Karpas-422 (cell line): ENCODE measurements around the gene TGM2. TPM values are rescaled to one million over a fixed set of nuclear protein-coding genes. Genes with fewer than 3 reads are reported as not detected.

Source experiments
- DNase-seq: peaks from one replicate; pipeline ENCODE4 v3.0.0-alpha.2; 2015
- H2AFZ ChIP-seq: fragments of 200-600 bp; sonication (generic); 2 replicates; pipeline ENCODE4 v1.6.1; 2014; ENCODE audit warnings: antibody characterized with exemption, low read length, mixed read lengths
- H3K27ac ChIP-seq: fragments of 200-600 bp; sonication (generic); 2 replicates; pipeline ENCODE4 v1.5.1; 2014; ENCODE audit warnings: mild to moderate bottlenecking, low read length, moderate library complexity
- H3K27me3 ChIP-seq: fragments of 200-600 bp; sonication (generic); 2 replicates; pipeline ENCODE4 v1.6.1; 2014; ENCODE audit warnings: low read length, mixed read lengths
- H3K36me3 ChIP-seq: fragments of 200-600 bp; sonication (generic); 2 replicates; pipeline ENCODE4 v1.6.1; 2014; ENCODE audit warnings: low read length, mixed read lengths; ENCODE audit not compliant: insufficient read depth
- H3K4me1 ChIP-seq: fragments of 200-600 bp; sonication (generic); 2 replicates; pipeline ENCODE4 v1.6.1; 2014; ENCODE audit warnings: mild to moderate bottlenecking, low read length, mixed read lengths
- H3K4me2 ChIP-seq: fragments of 200-600 bp; sonication (generic); 2 replicates; pipeline ENCODE4 v1.6.1; 2014; ENCODE audit warnings: low read length, low read depth, mild to moderate bottlenecking; ENCODE audit not compliant: poor library complexity, severe bottlenecking
- H3K4me3 ChIP-seq: fragments of 200-600 bp; sonication (generic); 2 replicates; pipeline ENCODE4 v1.5.1; 2014; ENCODE audit warnings: mild to moderate bottlenecking, antibody characterized with exemption, low read length, mixed read lengths
- H3K79me2 ChIP-seq: fragments of 200-600 bp; sonication (generic); 2 replicates; pipeline ENCODE4 v1.6.1; 2014; ENCODE audit warnings: mild to moderate bottlenecking, low read length, mixed read lengths
- H3K9ac ChIP-seq: fragments of 200-600 bp; sonication (generic); 2 replicates; pipeline ENCODE4 v1.6.0; 2014; ENCODE audit warnings: low read length
- H3K9me2 ChIP-seq: fragments of 200-600 bp; sonication (generic), shearing (Covaris generic); replicated peaks from 2 replicates; pipeline ENCODE4 v1.6.0; 2014; ENCODE audit warnings: mild to moderate bottlenecking, low read length, moderate library complexity; ENCODE audit not compliant: insufficient read depth
- H3K9me3 ChIP-seq: fragments of 300-700, 200-600 bp; sonication (generic); 2 replicates; pipeline ENCODE4 v1.6.1; 2014; ENCODE audit warnings: low read length, mixed read lengths
- H4K20me1 ChIP-seq: fragments of 200-600 bp; sonication (generic); 2 replicates; pipeline ENCODE4 v1.6.1; 2014; ENCODE audit warnings: mild to moderate bottlenecking, antibody characterized with exemption, low read length, low read depth; ENCODE audit not compliant: insufficient read depth
- total RNA-seq: library from RNA; depleted of rRNA; stranded (reverse); fragments of >200 nt; shearing (Covaris generic); gene quantifications from 2 replicates; pipeline ENCODE4 v1.2.3, GENCODE V29; 2014; ENCODE audit warnings: low replicate concordance

TGM2 gene
- total RNA-seq, 1 experiment from 2014 or later = 0.15 TPM

GRCh38 chr20:38178065-38178491 is 13.0 kb upstream of the TGM2 start:
- H3K4me3 ChIP-seq = no peak overlapping the region
- H3K36me3 ChIP-seq = no peaks in the 10 kb centered on the region

GRCh38 chr20:38177201-38177600 is 12.1 kb upstream of the TGM2 start:
- no peaks in the 10 kb centered on the region for H3K9me2 ChIP-seq
- H3K27ac ChIP-seq = no peak overlapping the region
- no peaks in the 10 kb centered on the region for H3K27me3 ChIP-seq
- no peaks in the 10 kb centered on the region for H3K36me3 ChIP-seq
- no peak overlapping the region for H3K4me3 ChIP-seq
- H3K9me3 ChIP-seq = no peaks in the 10 kb centered on the region
- no peak overlapping the region for H3K9ac ChIP-seq
- no peak for DNase-seq
- H3K4me2 ChIP-seq = no peak overlapping the region
- H3K79me2 ChIP-seq = no peaks in the 10 kb centered on the region
- peaks cover 7% of the 10 kb centered on the region for H3K4me1 ChIP-seq
- H4K20me1 ChIP-seq = no peaks in the 10 kb centered on the region
- no peak overlapping the region for H2AFZ ChIP-seq

More at GRCh38 chr20:38178065-38178491, 13.0 kb upstream of the TGM2 start:
- H3K4me2 ChIP-seq = no peak overlapping the region
- no peaks in the 10 kb centered on the region for H3K27me3 ChIP-seq
- H3K4me1 ChIP-seq = peaks cover 7% of the 10 kb centered on the region
- no peaks in the 10 kb centered on the region for H3K9me2 ChIP-seq
- no peak overlapping the region for H2AFZ ChIP-seq
- no peaks in the 10 kb centered on the region for H4K20me1 ChIP-seq
- no peaks in the 10 kb centered on the region for H3K79me2 ChIP-seq
- H3K9me3 ChIP-seq = no peaks in the 10 kb centered on the region
- no peak for DNase-seq
- no peak overlapping the region for H3K27ac ChIP-seq
- H3K9ac ChIP-seq = no peak overlapping the region

GRCh38 chr20:38175304-38176180 is 10.5 kb upstream of the TGM2 start:
- no peak for DNase-seq
- no peaks in the 10 kb centered on the region for H3K9me2 ChIP-seq
- no peak overlapping the region for H3K4me2 ChIP-seq
- H3K9ac ChIP-seq = no peak overlapping the region
- H3K4me1 ChIP-seq = no peaks in the 10 kb centered on the region
- no peak overlapping the region for H3K4me3 ChIP-seq
- no peak overlapping the region for H2AFZ ChIP-seq
- no peak overlapping the region for H3K27ac ChIP-seq
- H3K27me3 ChIP-seq = no peaks in the 10 kb centered on the region
- no peaks in the 10 kb centered on the region for H3K36me3 ChIP-seq
- H4K20me1 ChIP-seq = no peaks in the 10 kb centered on the region
- no peaks in the 10 kb centered on the region for H3K9me3 ChIP-seq
- no peaks in the 10 kb centered on the region for H3K79me2 ChIP-seq

- Histone ChIP-seq H3K36me3 (no peaks in the 10 kb centered on the region), H3K9me2 (no peaks in the 10 kb centered on the region), H3K27ac (no peak overlapping the region), H4K20me1 (no peaks in the 10 kb centered on the region), H2AFZ (no peak overlapping the region), H3K9me3 (no peaks in the 10 kb centered on the region), H3K27me3 (no peaks in the 10 kb centered on the region), H3K4me1 (no peaks in the 10 kb centered on the region), H3K79me2 (no peaks in the 10 kb centered on the region), H3K4me3 (no peak overlapping the region), H3K4me2 (no peak overlapping the region), H3K9ac (no peak overlapping the region)
- peak; percentile 54 for DNase-seq
Observed at GRCh38 chr20:38173237-38174156, 8.4 kb upstream of the TGM2 start.

- Histone ChIP-seq H3K36me3 (no peaks in the 10 kb centered on the region), H3K9me2 (no peaks in the 10 kb centered on the region), H3K4me1 (no peaks in the 10 kb centered on the region), H3K4me2 (no peak overlapping the region), H3K9ac (no peak overlapping the region), H3K9me3 (no peaks in the 10 kb centered on the region), H2AFZ (no peak overlapping the region), H3K4me3 (no peak overlapping the region), H3K79me2 (no peaks in the 10 kb centered on the region), H4K20me1 (no peaks in the 10 kb centered on the region), H3K27ac (no peak overlapping the region), H3K27me3 (no peaks in the 10 kb centered on the region)
- no peak for DNase-seq
Observed at GRCh38 chr20:38172408-38172807, 7.3 kb upstream of the TGM2 start.

- Histone ChIP-seq H3K79me2 (no peaks in the 10 kb centered on the region), H3K4me2 (no peak overlapping the region), H3K4me3 (no peak overlapping the region), H3K9me2 (no peaks in the 10 kb centered on the region), H4K20me1 (no peaks in the 10 kb centered on the region), H3K9me3 (no peaks in the 10 kb centered on the region), H2AFZ (no peak overlapping the region), H3K27me3 (no peaks in the 10 kb centered on the region), H3K4me1 (no peaks in the 10 kb centered on the region), H3K36me3 (no peaks in the 10 kb centered on the region), H3K27ac (no peak overlapping the region), H3K9ac (no peak overlapping the region)
- DNase-seq = no peak
Observed at GRCh38 chr20:38171675-38172043, 6.6 kb upstream of the TGM2 start.

GRCh38 chr20:38170826-38171674 is 6.0 kb upstream of the TGM2 start:
- Histone ChIP-seq H3K27me3 (no peaks in the 10 kb centered on the region), H3K9ac (no peak overlapping the region), H3K79me2 (no peaks in the 10 kb centered on the region), H3K27ac (no peak overlapping the region), H3K4me1 (no peaks in the 10 kb centered on the region), H4K20me1 (no peaks in the 10 kb centered on the region), H3K4me3 (no peak overlapping the region), H2AFZ (no peak overlapping the region), H3K36me3 (no peaks in the 10 kb centered on the region), H3K4me2 (no peak overlapping the region), H3K9me2 (no peaks in the 10 kb centered on the region), H3K9me3 (no peaks in the 10 kb centered on the region)
- DNase-seq = no peak
